Measurements from ENCODE around the gene PHF21A. TPM values are rescaled to one million over a fixed set of nuclear protein-coding genes. Genes with fewer than 3 reads are reported as not detected.

Gene PHF21A
- total and polyA plus RNA-seq, 2 of the 13 experiments (the other 11 are each of a cell fraction or from before 2014, with no cell fraction given): 4.1 to 34.6 TPM

DNA sequence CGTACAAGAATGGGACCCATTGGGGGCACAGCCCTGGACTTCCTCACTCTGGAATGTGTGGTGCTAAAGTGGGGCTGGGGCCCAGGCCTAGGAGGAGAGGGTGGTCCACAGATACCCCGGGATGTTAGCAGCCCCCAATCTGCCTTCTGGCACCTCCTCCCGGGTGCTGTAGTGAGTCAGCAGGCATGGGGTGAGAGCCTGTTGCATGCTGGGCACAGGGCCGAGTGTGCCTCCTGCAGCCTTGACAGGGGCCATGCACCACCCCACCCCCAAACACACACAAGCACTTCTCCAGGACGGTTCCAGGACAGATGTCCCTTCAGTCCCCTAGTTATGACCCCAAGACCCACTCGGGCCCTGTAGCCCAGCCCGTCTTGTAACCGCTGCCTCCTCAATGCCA lies 23.5 kb upstream of the PHF21A start:
- CTCF ChIA-PET (ENCODE audit: low intra/inter-chr PET ratio, low total read pairs): no interaction called here
- POLR2A ChIA-PET: no interaction called here
- no peaks in the 10 kb centered on the region for H3K9me3 ChIP-seq (ENCODE audit: low read length)
- intact Hi-C loops (cut with micrococcal nuclease; ENCODE audit: unreplicated experiment): no loop called here
- H4K20me1 ChIP-seq (ENCODE audit: insufficient read depth, low read length): no peaks in the 10 kb centered on the region
- TF ChIP-seq ZNF160 (CRISPR knock-in tag; IDR thresholded peaks at IDR 0.05) (no peak), ZNF552 (CRISPR knock-in tag; IDR thresholded peaks at IDR 0.05; ENCODE audit: borderline replicate concordance) (no peak), RARG (CRISPR knock-in tag; IDR thresholded peaks at IDR 0.05; ENCODE audit: low read depth) (no peak), ZNF570 (CRISPR knock-in tag; IDR thresholded peaks at IDR 0.05; ENCODE audit: borderline replicate concordance) (no peak), ZFP62 (CRISPR knock-in tag; IDR thresholded peaks at IDR 0.05) (no peak), MTF1 (CRISPR knock-in tag; IDR thresholded peaks at IDR 0.05) (no peak), ZFP41 (CRISPR knock-in tag; IDR thresholded peaks at IDR 0.05; ENCODE audit: borderline replicate concordance) (no peak)
- TF ChIP-seq, protein P1, sequence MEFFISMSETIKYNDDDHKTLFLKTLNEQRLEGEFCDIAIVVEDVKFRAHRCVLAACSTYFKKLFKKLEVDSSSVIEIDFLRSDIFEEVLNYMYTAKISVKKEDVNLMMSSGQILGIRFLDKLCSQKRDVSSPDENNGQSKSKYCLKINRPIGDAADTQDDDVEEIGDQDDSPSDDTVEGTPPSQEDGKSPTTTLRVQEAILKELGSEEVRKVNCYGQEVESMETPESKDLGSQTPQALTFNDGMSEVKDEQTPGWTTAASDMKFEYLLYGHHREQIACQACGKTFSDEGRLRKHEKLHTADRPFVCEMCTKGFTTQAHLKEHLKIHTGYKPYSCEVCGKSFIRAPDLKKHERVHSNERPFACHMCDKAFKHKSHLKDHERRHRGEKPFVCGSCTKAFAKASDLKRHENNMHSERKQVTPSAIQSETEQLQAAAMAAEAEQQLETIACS (CRISPR knock-in tag; IDR thresholded peaks at IDR 0.05): no peak
- no peaks in the 10 kb centered on the region for H3K79me2 ChIP-seq (ENCODE audit: insufficient read depth, low read length)
- no peak for DNase-seq (ENCODE audit: low spot score)
- WGBS (ENCODE audit: low lambda C conversion rate): 48% methylated on average over 6 of the region's 8 CpGs
- no peak for ATAC-seq
- in situ Hi-C loops (cut with HindIII; ENCODE audit: extremely low pct_ligation_motif_present, low pct_unique_long_range_greater_than_20kb): no loop called here
- H3K27ac ChIP-seq (ENCODE audit: extremely low read length, insufficient read depth, low read length): no peak overlapping the region
- H3K27me3 ChIP-seq (ENCODE audit: control insufficient read depth in 1 of 2, insufficient read depth in 2 of 2, low read length in 2 of 2): peaks cover 5 to 6% of the 10 kb centered on the region in 2 experiments; a peak in 3 of 5 replicates
- H2AFZ ChIP-seq (ENCODE audit: low read length): no peak overlapping the region
- no peak overlapping the region for H3K9ac ChIP-seq (ENCODE audit: insufficient read depth, low read depth, low read length)
- H3K4me3 ChIP-seq (replicated peaks in 1 of 3; ENCODE audit: insufficient read depth in 1 of 3, low read depth in 2 of 3, low read length in 3 of 3): no peak overlapping the region
- no peaks in the 10 kb centered on the region for H3K36me3 ChIP-seq (replicated peaks in 1 of 2; ENCODE audit: control insufficient read depth in 1 of 2, insufficient read depth in 2 of 2, low read length in 2 of 2)
- no peak overlapping the region for H3K4me2 ChIP-seq (ENCODE audit: low read depth, low read length)
- H3K4me1 ChIP-seq (ENCODE audit: insufficient read depth, low read length): no peaks in the 10 kb centered on the region
- no peak for FAIRE-seq
- no TSS peak for BruUV-seq (replicated peaks)
